Superior temporal gyrus (tissue), 1 donor: ENCODE results near the gene NLN.

Source experiments
- DNase-seq: peaks from one replicate; pipeline ENCODE4 v3.0.0-alpha.2; 2016; ENCODE audit errors: extremely low spot score

NLN gene

GRCh38 chr5:65808818-65809217 lies 86.8 kb downstream of the NLN start:
- peak; percentile 37 for DNase-seq

- peak; percentile 83 for DNase-seq
Observed at GRCh38 chr5:65809817-65810531, 88.0 kb downstream of the NLN start.

- DNase-seq = no peak
Observed at GRCh38 chr5:65811004-65811403, 89.0 kb downstream of the NLN start.

GRCh38 chr5:65811885-65812284 lies 89.9 kb downstream of the NLN start:
- DNase-seq = no peak

- DNase-seq = no peak
Observed at GRCh38 chr5:65812648-65813047, 90.6 kb downstream of the NLN start.

GRCh38 chr5:65813174-65813573 lies 91.2 kb downstream of the NLN start:
- DNase-seq = no peak

GRCh38 chr5:65815161-65815560 lies 93.2 kb downstream of the NLN start:
- no peak for DNase-seq

GRCh38 chr5:65816729-65817128 lies 94.7 kb downstream of the NLN start:
- DNase-seq = no peak

- DNase-seq = peak; percentile 75
Observed at GRCh38 chr5:65817931-65818330, 95.9 kb downstream of the NLN start.

- peak; percentile 89 for DNase-seq
Observed at GRCh38 chr5:65818592-65818991, 96.6 kb downstream of the NLN start.

- DNase-seq = peak; percentile 49
Observed at GRCh38 chr5:65819215-65819904, 97.4 kb downstream of the NLN start.

- peak; percentile 75 for DNase-seq
Observed at GRCh38 chr5:65819905-65820240, 97.9 kb downstream of the NLN start.

GRCh38 chr5:65820373-65820772 lies 98.4 kb downstream of the NLN start:
- DNase-seq = peak; percentile 54

GRCh38 chr5:65821966-65822365 lies 100.0 kb downstream of the NLN start:
- peak; percentile 57 for DNase-seq

GRCh38 chr5:65822710-65823109 lies 100.7 kb downstream of the NLN start:
- DNase-seq = peak; percentile 48

GRCh38 chr5:65823204-65823603 lies 101.2 kb downstream of the NLN start:
- DNase-seq = peak; percentile 19

- no peak for DNase-seq
Observed at GRCh38 chr5:65823845-65824445, 101.9 kb downstream of the NLN start.

- DNase-seq = peak; percentile 20
Observed at GRCh38 chr5:65825408-65826328, 103.7 kb downstream of the NLN start.

GRCh38 chr5:65828022-65828896 lies 106.3 kb downstream of the NLN start:
- DNase-seq = peak; percentile 64

- DNase-seq = peak; percentile 96
Observed at GRCh38 chr5:65830856-65831255, 108.9 kb downstream of the NLN start.

GRCh38 chr5:65831276-65831675 lies 109.3 kb downstream of the NLN start:
- DNase-seq = no peak
